K562 (cell line): ENCODE results near the gene FOXP4. TPM values are rescaled to one million over a fixed set of nuclear protein-coding genes. Genes with fewer than 3 reads are reported as not detected.

Experiments
- CBX2 ChIP-seq: fragments of 200-600 bp; sonication (generic); IDR thresholded peaks from one replicate; pipeline ENCODE4 v1.6.1; 2012; ENCODE audit warnings: mild to moderate bottlenecking, low read length, inconsistent platforms; ENCODE audit not compliant: insufficient read depth, poor library complexity, severe bottlenecking
- CBX8 ChIP-seq: fragments of 200-600 bp; sonication (generic); IDR thresholded peaks from 2 replicates; pipeline ENCODE4 v1.6.1; 2012; ENCODE audit warnings: borderline replicate concordance, mixed run types, low read depth, mild to moderate bottlenecking, moderate library complexity, mixed read lengths, low read length, control low read depth, inconsistent platforms; ENCODE audit not compliant: poor library complexity, severe bottlenecking; ENCODE audit errors: extremely low read depth
- CHD4 ChIP-seq: fragments of 200-600 bp; sonication (generic); IDR thresholded peaks from 3 replicates; pipeline ENCODE4 v1.6.1; 2012; ENCODE audit warnings: low read depth, mild to moderate bottlenecking, mixed read lengths, low read length, inconsistent platforms; ENCODE audit not compliant: insufficient read depth, insufficient replicate concordance, poor library complexity, severe bottlenecking
- GABPB2 ChIP-seq: fragments of 250-450 bp; sonication (Bioruptor Pico); conservative IDR thresholded peaks from 2 replicates; pipeline ENCODE4 v1.5.1; 2021; ENCODE audit warnings: mild to moderate bottlenecking
- GTF3C2 ChIP-seq: IDR thresholded peaks from 3 replicates; pipeline ENCODE4 v1.6.1; 2011; ENCODE audit warnings: borderline replicate concordance, mild to moderate bottlenecking, moderate library complexity; ENCODE audit not compliant: insufficient read length; ENCODE audit errors: extremely low read depth
- KDM5B ChIP-seq: fragments of 200-600 bp; sonication (generic); IDR thresholded peaks from 2 replicates; pipeline ENCODE4 v1.6.1; 2012; ENCODE audit warnings: low read depth, mild to moderate bottlenecking, moderate library complexity, low read length, control low read depth, inconsistent platforms; ENCODE audit not compliant: insufficient replicate concordance
- MXD1 ChIP-seq: fragments of 250-450 bp; sonication (Bioruptor Pico); IDR thresholded peaks from 2 replicates; pipeline ENCODE4 v1.8.0; 2021; ENCODE audit warnings: borderline replicate concordance, mild to moderate bottlenecking, moderate library complexity; ENCODE audit not compliant: poor library complexity, severe bottlenecking
- NFIC ChIP-seq: fragments of 450-650 bp; IDR thresholded peaks from 2 replicates; pipeline ENCODE4 v1.6.1; 2017; ENCODE audit warnings: mild to moderate bottlenecking, inconsistent platforms
- NR2F6 ChIP-seq: fragments of 450-650 bp; formaldehyde crosslinking; IDR thresholded peaks from 2 replicates; pipeline ENCODE4 v1.4.0; 2020; ENCODE audit warnings: mild to moderate bottlenecking
- PURB ChIP-seq: sonication (generic); formaldehyde crosslinking; IDR thresholded peaks from 2 replicates; pipeline ENCODE4 v1.9.0; 2021; ENCODE audit warnings: low read depth, mild to moderate bottlenecking, missing genetic modification reagents
- SMAD4 ChIP-seq: fragments of 250-450 bp; sonication (Bioruptor Pico); conservative IDR thresholded peaks from 2 replicates; pipeline ENCODE4 v1.8.0; 2021; ENCODE audit warnings: inconsistent platforms, mild to moderate bottlenecking, moderate library complexity
- SMARCA4 ChIP-seq: fragments of 450-650 bp; IDR thresholded peaks from 2 replicates; pipeline ENCODE4 v1.6.1; 2016
- TAF9B ChIP-seq: fragments of 450-650 bp; IDR thresholded peaks from 2 replicates; pipeline ENCODE4 v1.6.1; 2018; ENCODE audit warnings: mild to moderate bottlenecking; ENCODE audit not compliant: partially characterized antibody
- WHSC1 ChIP-seq: IDR thresholded peaks from one replicate; pipeline ENCODE4 v1.6.1; 2012; ENCODE audit warnings: low read length, control low read depth, inconsistent platforms
- ZBTB12 ChIP-seq: fragments of 250-450 bp; sonication (Bioruptor Pico); IDR thresholded peaks from 2 replicates; pipeline ENCODE4 v1.4.0; 2020
- ZFX ChIP-seq: sonication (generic); formaldehyde crosslinking; IDR thresholded peaks from 2 replicates; pipeline ENCODE4 v1.8.0; 2022; ENCODE audit warnings: mild to moderate bottlenecking, missing genetic modification reagents, moderate library complexity
- ZKSCAN1 ChIP-seq: fragments of 150-350 bp; IDR thresholded peaks from 2 replicates; pipeline ENCODE4 v1.6.1; 2016; ENCODE audit warnings: low read depth, low read length
- ZNF398 ChIP-seq: fragments of 250-450 bp; sonication (Bioruptor Pico); IDR thresholded peaks from 2 replicates; pipeline ENCODE4 v1.8.0; 2021; ENCODE audit warnings: moderate library complexity, mild to moderate bottlenecking, inconsistent platforms
- ZNF57 ChIP-seq: fragments of 450-650 bp; formaldehyde crosslinking; IDR thresholded peaks from 2 replicates; pipeline ENCODE4 v1.4.0; 2020; ENCODE audit warnings: mild to moderate bottlenecking, moderate library complexity
- ZNF644 ChIP-seq: fragments of 200-800 bp; sonication (Bioruptor generic); IDR thresholded peaks from 2 replicates; pipeline ENCODE4 v1.6.1; 2016; ENCODE audit warnings: low read depth, missing genetic modification characterization, missing compliant biosample characterization
- ZNF77 ChIP-seq: fragments of 250-450 bp; sonication (Bioruptor Pico); IDR thresholded peaks from 2 replicates; pipeline ENCODE4 v1.5.0; 2020
- polyA plus RNA-seq, 8 experiments: library from polyadenylated mRNA; depleted of rRNA in 4 of 8; stranded (reverse) in 5 of 8; unstranded in 3 of 8; fragments of >200 nt; fragmentation: Nextera tagmentation in 2 of 8; fragmentation: Illumina TruSeq in 1 of 8; extraction: Ambion mirVana in 2 of 8; extraction: Trizol in 1 of 8; gene quantifications; 2 replicates each; pipeline versions ENCODE4 v1.2.1 to v1.2.3, GENCODE V29; 2011 to 2014; ENCODE audit warnings: inconsistent platforms in 1 of 8, missing spikeins in 1 of 8
- total RNA-seq, 7 experiments: library from RNA; depleted of rRNA in 6 of 7; stranded (reverse); fragments of >200 nt in 6 of 7; fragmentation: Illumina TruSeq in 2 of 7; extraction: Trizol in 2 of 7; gene quantifications; 2 replicates each; pipeline versions ENCODE4 v1.2.1 to v1.2.3, GENCODE V29; 2011 to 2021; ENCODE audit warnings: low replicate concordance in 1 of 7

The FOXP4 gene
- total and polyA plus RNA-seq, 9 of the 15 experiments (the other 6 are each of a cell fraction or from before 2014, with no cell fraction given) = 0.11 to 29.4 (median 2.3) TPM

GRCh38 chr6:41578217-41579087, 32.3 kb downstream of the FOXP4 start (continued):
- TF ChIP-seq ZNF644 (no peak), ZNF57 (CRISPR knock-in tag) (no peak), ZNF77 (no peak), MXD1 (CRISPR knock-in tag) (no peak), WHSC1 (no peak), SMARCA4 (peak; percentile 15; the same call in 1 of the 2 replicates), SMAD4 (CRISPR knock-in tag) (peak; percentile 46), NR2F6 (CRISPR knock-in tag) (no peak), CBX8 (no peak), ZKSCAN1 (no peak), TAF9B (no peak), ZFX (CRISPR knock-in tag) (no peak; the same call in 1 of the 2 replicates), CHD4 (no peak), GTF3C2 (no peak), NFIC (no peak), CBX2 (no peak), ZBTB12 (no peak), KDM5B (peak; percentile 25), PURB (CRISPR knock-in tag) (no peak), ZNF398 (CRISPR knock-in tag) (no peak), GABPB2 (CRISPR knock-in tag) (no peak)
